Measurements from ENCODE around the gene SLC30A3. TPM values are rescaled to one million over a fixed set of nuclear protein-coding genes. Genes with fewer than 3 reads are reported as not detected.
A peak's percentile ranks its signal among the peaks of the same experiment; 100 is the strongest.

SLC30A3 gene
- total RNA-seq, 2 experiments from 2014 or later: not detected

DNA sequence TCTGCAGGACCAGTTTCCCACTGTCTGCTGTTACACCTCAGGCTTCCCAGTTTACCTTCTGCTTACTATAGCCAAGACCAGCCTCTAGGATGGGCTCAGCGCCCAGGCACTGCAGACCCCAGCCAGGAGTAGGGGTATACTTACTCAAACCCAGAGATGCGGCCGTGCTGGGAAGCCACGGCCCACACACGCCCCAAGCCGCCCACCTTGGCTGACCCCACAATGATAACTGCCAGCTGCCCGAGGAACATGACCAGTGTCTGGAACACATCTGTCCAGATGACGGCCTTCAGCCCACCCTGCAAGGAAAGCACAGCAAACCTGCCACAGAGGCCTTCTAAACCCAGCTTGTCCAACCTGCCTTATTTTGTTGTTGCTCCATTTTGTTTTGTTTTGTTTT lies 57.6 kb downstream of the SLC30A3 start:
- intact Hi-C loops (cut with DNase I, micrococcal nuclease): no loop called here
- Mint-ChIP-seq H3K27ac (peak overlapping the region; percentile 4), H3K4me1 (ENCODE audit: low read depth) (peaks cover 11% of the 10 kb centered on the region), H3K27me3 (no peaks in the 10 kb centered on the region), H3K9me3 (no peaks in the 10 kb centered on the region), H3K4me3 (no peak overlapping the region), H3K36me3 (ENCODE audit: low read depth) (peaks cover 98% of the 10 kb centered on the region)
- ChIA-PET CTCF (no interaction called here), POLR2A (no interaction called here)
- H3K4me1 ChIP-seq (ENCODE audit: insufficient read depth, low read length): peaks cover 10% of the 10 kb centered on the region
- no peak overlapping the region for H3K4me3 ChIP-seq (ENCODE audit: low read length)
- H3K9me3 ChIP-seq (ENCODE audit: control insufficient read depth in 1 of 2, insufficient read depth in 1 of 2, low read length in 2 of 2): no peaks in the 10 kb centered on the region
- no peak for ATAC-seq (ENCODE audit: poor library complexity)
- no peaks in the 10 kb centered on the region for H3K27me3 ChIP-seq (ENCODE audit: control insufficient read depth in 1 of 2, insufficient read depth in 2 of 2, low read length in 2 of 2)
- TF ChIP-seq CTCF (IDR thresholded peaks at IDR 0.05): no peak
- no peak for DNase-seq
- H3K27ac ChIP-seq (ENCODE audit: low read depth in 1 of 2, low read length in 2 of 2): no peak overlapping the region
- H3K36me3 ChIP-seq (ENCODE audit: insufficient read depth, low read length): peaks cover 63% of the 10 kb centered on the region

GRCh38 chr2:27204566-27204965 lies 58.3 kb downstream of the SLC30A3 start:
- H3K36me3 Mint-ChIP-seq (ENCODE audit: low read depth): peaks cover 99% of the 10 kb centered on the region
- peaks cover 5% of the 10 kb centered on the region for H3K4me1 Mint-ChIP-seq (ENCODE audit: low read depth)
- Histone ChIP-seq H3K27me3 (ENCODE audit: control insufficient read depth in 1 of 2, insufficient read depth in 2 of 2, low read length in 2 of 2) (no peaks in the 10 kb centered on the region), H3K9me3 (ENCODE audit: control insufficient read depth in 1 of 2, insufficient read depth in 1 of 2, low read length in 2 of 2) (no peaks in the 10 kb centered on the region), H3K27ac (ENCODE audit: low read depth in 1 of 2, low read length in 2 of 2) (no peak overlapping the region), H3K4me3 (ENCODE audit: low read length) (no peak overlapping the region), H3K4me1 (ENCODE audit: insufficient read depth, low read length) (peaks cover 10% of the 10 kb centered on the region), H3K36me3 (ENCODE audit: insufficient read depth, low read length) (peaks cover 66% of the 10 kb centered on the region)
- ChIA-PET CTCF (no interaction called here), POLR2A (no interaction called here)
- intact Hi-C loops (cut with DNase I, micrococcal nuclease): no loop called here
- TF ChIP-seq CTCF (IDR thresholded peaks at IDR 0.05): no peak
- no peaks in the 10 kb centered on the region for H3K27me3 Mint-ChIP-seq
- DNase-seq (peak in 1 of 14 experiments; percentile 18), ATAC-seq (ENCODE audit: poor library complexity) (no peak)
- H3K4me3 Mint-ChIP-seq: no peak overlapping the region
- H3K27ac Mint-ChIP-seq: no peak overlapping the region
- no peaks in the 10 kb centered on the region for H3K9me3 Mint-ChIP-seq

- intact Hi-C loops (cut with DNase I, micrococcal nuclease): no loop called here
- H3K4me1 Mint-ChIP-seq (ENCODE audit: low read depth): no peaks in the 10 kb centered on the region
- Histone ChIP-seq H3K9me3 (ENCODE audit: control insufficient read depth in 1 of 2, insufficient read depth in 1 of 2, low read length in 2 of 2) (no peaks in the 10 kb centered on the region), H3K36me3 (ENCODE audit: insufficient read depth, low read length) (peaks cover 66% of the 10 kb centered on the region), H3K4me1 (ENCODE audit: insufficient read depth, low read length) (peaks cover 10% of the 10 kb centered on the region), H3K27me3 (ENCODE audit: control insufficient read depth in 1 of 2, insufficient read depth in 2 of 2, low read length in 2 of 2) (no peaks in the 10 kb centered on the region), H3K27ac (ENCODE audit: low read depth in 1 of 2, low read length in 2 of 2) (no peak overlapping the region), H3K4me3 (ENCODE audit: low read length) (no peak overlapping the region)
- no peak overlapping the region for H3K27ac Mint-ChIP-seq
- H3K4me3 Mint-ChIP-seq: no peak overlapping the region
- ATAC-seq (ENCODE audit: poor library complexity) (no peak), DNase-seq (no peak)
- no peaks in the 10 kb centered on the region for H3K9me3 Mint-ChIP-seq
- no peaks in the 10 kb centered on the region for H3K27me3 Mint-ChIP-seq
- TF ChIP-seq CTCF (IDR thresholded peaks at IDR 0.05): no peak
- ChIA-PET CTCF (no interaction called here), POLR2A (no interaction called here)
- peaks cover 99% of the 10 kb centered on the region for H3K36me3 Mint-ChIP-seq (ENCODE audit: low read depth)
These were observed 59.1 kb downstream of the SLC30A3 start for GRCh38 chr2:27203741-27204140.

Other genes with a start within 250 kb of the SLC30A3 start
- gene TMEM214, start 230.1 kb downstream of the SLC30A3 start, total RNA-seq: 10 to 100 TPM; 22.0 to 24.6 TPM
- 10 to 100 TPM; 10.8 to 11.6 TPM for gene AGBL5, start 211.4 kb downstream of the SLC30A3 start, total RNA-seq
- 100 to 1,000 TPM; 232 to 254 TPM for gene OST4, start 191.4 kb downstream of the SLC30A3 start, total RNA-seq
- gene EMILIN1, start 184.4 kb downstream of the SLC30A3 start, total RNA-seq: under 1 TPM; 0.14 to 0.25 TPM
- 1 to 10 TPM; 4.7 TPM for gene KHK, start 176.3 kb downstream of the SLC30A3 start, total RNA-seq
- gene CGREF1, start 143.9 kb downstream of the SLC30A3 start, total RNA-seq: not detected
- gene ABHD1, start 139.2 kb downstream of the SLC30A3 start, total RNA-seq: 1 to 10 TPM; 1.0 to 1.3 TPM
- 10 to 100 TPM; 12.3 to 12.6 TPM for gene PREB, start 128.4 kb downstream of the SLC30A3 start, total RNA-seq
- not detected for gene PRR30, start 123.6 kb downstream of the SLC30A3 start, total RNA-seq
- not detected for gene TCF23, start 114.0 kb downstream of the SLC30A3 start, total RNA-seq
- 10 to 100 TPM; 79.1 to 82.5 TPM for gene ATRAID, start 51.0 kb downstream of the SLC30A3 start, total RNA-seq
- gene SLC5A6, start 50.8 kb downstream of the SLC30A3 start, total RNA-seq: 100 to 1,000 TPM; 196 to 207 TPM
- 10 to 100 TPM; 20.0 to 20.3 TPM for gene CAD, start 45.7 kb downstream of the SLC30A3 start, total RNA-seq
- not detected for gene DNAJC5G, start 12.4 kb upstream of the SLC30A3 start, total RNA-seq
- gene TRIM54, start 19.4 kb upstream of the SLC30A3 start, total RNA-seq: not detected
- gene UCN, start 45.4 kb upstream of the SLC30A3 start, total RNA-seq: 1 to 10 TPM; 1.8 to 2.3 TPM
- gene MPV17, start 60.0 kb upstream of the SLC30A3 start, total RNA-seq: 10 to 100 TPM; 29.3 to 31.0 TPM
- gene GTF3C2, start 93.7 kb upstream of the SLC30A3 start, total RNA-seq: 10 to 100 TPM; 54.6 to 56.8 TPM
- 10 to 100 TPM; 33.2 to 34.0 TPM for gene EIF2B4, start 107.3 kb upstream of the SLC30A3 start, total RNA-seq
- gene SNX17, start 107.6 kb upstream of the SLC30A3 start, total RNA-seq: 10 to 100 TPM; 66.3 to 67.9 TPM
- 10 to 100 TPM; 22.8 to 22.9 TPM for gene ZNF513, start 117.7 kb upstream of the SLC30A3 start, total RNA-seq
- gene PPM1G, start 146.5 kb upstream of the SLC30A3 start, total RNA-seq: 10 to 100 TPM; 30.4 to 31.2 TPM
- gene NRBP1, start 165.6 kb upstream of the SLC30A3 start, total RNA-seq: 100 to 1,000 TPM; 169 to 181 TPM
- 10 to 100 TPM; 11.5 to 12.8 TPM for gene KRTCAP3, start 179.3 kb upstream of the SLC30A3 start, total RNA-seq
- 10 to 100 TPM; 13.3 to 14.4 TPM for gene IFT172, start 226.7 kb upstream of the SLC30A3 start, total RNA-seq
- not detected for gene FNDC4, start 232.2 kb upstream of the SLC30A3 start, total RNA-seq
- not detected for gene GCKR, start 233.8 kb upstream of the SLC30A3 start, total RNA-seq

Data from CD4-positive, alpha-beta T cell (primary cell).